Kidney epithelial cell (primary cell): ENCODE data around the gene MYO18A. TPM values are rescaled to one million over a fixed set of nuclear protein-coding genes. Genes with fewer than 3 reads are reported as not detected.

ENCODE experiments used
- DNase-seq: peaks from one replicate; pipeline ENCODE4 v3.0.0-alpha.2; 2010; ENCODE audit warnings: low read depth
- H3K27me3 ChIP-seq: 2 replicates; pipeline ENCODE4 v1.6.0; 2011; ENCODE audit warnings: low read length; ENCODE audit not compliant: control insufficient read depth, insufficient read depth
- H3K36me3 ChIP-seq: 2 replicates; pipeline ENCODE4 v1.5.1; 2011; ENCODE audit warnings: low read length; ENCODE audit not compliant: control insufficient read depth, insufficient read depth
- H3K4me3 ChIP-seq: 2 replicates; pipeline ENCODE4 v1.5.1; 2011; ENCODE audit warnings: low read depth, mild to moderate bottlenecking, control low read depth, low read length
- total RNA-seq: library from RNA; depleted of rRNA; stranded (reverse); fragments of >200 nt; gene quantifications from 2 replicates; pipeline ENCODE4 v1.2.3, GENCODE V29; 2015
- TF ChIP-seq, protein P1 (sequence below): IDR thresholded peaks from 2 replicates; pipeline ENCODE4 v1.5.1; 2011; ENCODE audit warnings: mild to moderate bottlenecking, moderate library complexity, low read length, control low read depth, inconsistent platforms; ENCODE audit not compliant: insufficient read depth, poor library complexity, severe bottlenecking

MYO18A gene
- total RNA-seq, 1 donor from 2014 or later = 19.8 TPM

DNA sequence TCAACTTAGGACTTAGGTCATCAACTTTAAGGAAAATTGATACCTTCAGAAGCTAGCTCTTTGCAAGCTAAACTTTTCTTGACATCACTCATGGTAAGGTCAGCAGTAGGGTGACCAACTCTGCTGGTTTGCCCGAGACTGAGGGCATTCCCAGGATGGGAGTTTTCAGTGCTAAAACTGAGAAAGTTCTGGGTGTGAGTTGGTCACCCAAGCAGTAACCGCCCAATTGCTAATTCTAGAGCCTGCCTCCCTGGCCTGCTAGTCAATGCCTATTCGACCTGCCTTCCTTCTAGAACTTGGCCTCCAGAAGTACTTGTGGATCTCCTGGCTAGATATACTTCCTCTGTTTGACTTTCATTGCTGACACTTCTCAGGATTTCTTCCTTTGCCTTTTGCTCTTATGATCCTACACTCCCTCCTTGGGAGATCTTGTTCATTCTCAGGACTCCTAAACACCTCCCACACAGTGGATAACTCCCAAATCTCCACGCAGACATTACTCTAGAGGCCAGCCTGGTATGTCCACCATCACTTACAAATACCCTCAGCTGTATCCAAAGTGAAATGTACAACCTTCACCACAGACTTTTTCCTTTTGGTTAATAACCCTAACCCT is 10.5 kb upstream of the MYO18A start:
- TF ChIP-seq, protein P1, sequence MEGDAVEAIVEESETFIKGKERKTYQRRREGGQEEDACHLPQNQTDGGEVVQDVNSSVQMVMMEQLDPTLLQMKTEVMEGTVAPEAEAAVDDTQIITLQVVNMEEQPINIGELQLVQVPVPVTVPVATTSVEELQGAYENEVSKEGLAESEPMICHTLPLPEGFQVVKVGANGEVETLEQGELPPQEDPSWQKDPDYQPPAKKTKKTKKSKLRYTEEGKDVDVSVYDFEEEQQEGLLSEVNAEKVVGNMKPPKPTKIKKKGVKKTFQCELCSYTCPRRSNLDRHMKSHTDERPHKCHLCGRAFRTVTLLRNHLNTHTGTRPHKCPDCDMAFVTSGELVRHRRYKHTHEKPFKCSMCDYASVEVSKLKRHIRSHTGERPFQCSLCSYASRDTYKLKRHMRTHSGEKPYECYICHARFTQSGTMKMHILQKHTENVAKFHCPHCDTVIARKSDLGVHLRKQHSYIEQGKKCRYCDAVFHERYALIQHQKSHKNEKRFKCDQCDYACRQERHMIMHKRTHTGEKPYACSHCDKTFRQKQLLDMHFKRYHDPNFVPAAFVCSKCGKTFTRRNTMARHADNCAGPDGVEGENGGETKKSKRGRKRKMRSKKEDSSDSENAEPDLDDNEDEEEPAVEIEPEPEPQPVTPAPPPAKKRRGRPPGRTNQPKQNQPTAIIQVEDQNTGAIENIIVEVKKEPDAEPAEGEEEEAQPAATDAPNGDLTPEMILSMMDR = no peak
- DNase-seq = no peak
- Histone ChIP-seq H3K27me3 (no peaks in the 10 kb centered on the region), H3K36me3 (no peaks in the 10 kb centered on the region), H3K4me3 (no peak overlapping the region)

DNA sequence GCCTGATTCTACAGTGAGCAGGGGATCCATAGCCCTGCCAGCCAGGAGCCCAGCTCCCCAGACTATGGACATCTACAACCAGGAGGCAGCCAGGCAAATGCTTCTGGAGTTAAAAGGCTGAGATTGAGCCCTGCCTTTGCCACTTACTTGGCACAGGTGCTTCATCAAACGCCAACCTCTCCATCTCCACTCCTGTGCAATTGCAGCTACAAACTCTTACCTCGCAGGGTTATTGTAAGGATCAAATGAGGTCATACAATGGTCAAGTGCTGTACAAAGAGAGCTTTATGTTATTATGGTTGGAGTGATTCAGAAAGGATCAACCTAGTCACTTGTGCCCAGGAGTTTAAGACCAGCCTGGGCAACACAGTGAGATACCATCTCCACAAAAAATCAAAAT is 9.8 kb upstream of the MYO18A start:
- Histone ChIP-seq H3K27me3 (no peaks in the 10 kb centered on the region), H3K4me3 (no peak overlapping the region), H3K36me3 (no peaks in the 10 kb centered on the region)
- TF ChIP-seq, protein P1 = no peak
- no peak for DNase-seq

DNA sequence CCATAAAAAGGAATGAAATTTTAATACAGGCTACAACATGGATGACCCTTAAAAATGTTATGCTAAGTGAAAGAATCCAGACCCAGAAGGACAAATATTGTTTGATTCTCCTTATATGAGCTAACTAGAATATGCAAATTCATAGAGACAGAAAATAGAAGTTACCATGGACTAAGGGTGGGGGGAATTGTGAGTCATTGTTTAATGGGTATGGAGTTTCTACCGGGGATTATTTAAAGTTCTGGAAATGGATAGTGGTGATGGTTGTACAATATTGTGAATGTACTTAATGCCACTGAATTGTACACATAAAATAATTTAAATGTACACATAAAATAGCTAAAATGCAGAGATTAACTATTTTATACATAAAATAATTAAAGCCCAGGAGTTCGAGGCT is 9.2 kb upstream of the MYO18A start:
- TF ChIP-seq, protein P1 = no peak
- Histone ChIP-seq H3K4me3 (no peak overlapping the region), H3K36me3 (no peaks in the 10 kb centered on the region), H3K27me3 (no peaks in the 10 kb centered on the region)
- no peak for DNase-seq

DNA sequence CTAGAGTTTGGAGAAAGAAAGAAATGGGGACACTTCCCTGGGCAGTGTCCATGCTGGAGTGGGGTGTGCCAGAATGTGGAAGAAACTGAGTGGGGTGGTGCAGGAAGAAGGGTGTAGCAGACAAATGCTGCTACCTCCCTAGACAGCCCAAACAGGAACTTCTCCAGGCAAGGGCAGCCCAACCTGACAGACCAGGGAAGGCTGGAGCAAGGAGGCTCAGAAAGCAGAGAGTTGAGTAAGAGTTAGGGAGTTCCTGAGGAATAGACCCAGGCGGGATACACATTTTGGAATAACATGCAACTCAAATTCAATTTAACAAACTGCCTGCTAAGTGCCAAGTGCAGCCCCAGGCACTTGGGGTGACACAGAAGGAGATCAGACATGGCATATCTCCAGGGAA is 1.0 kb upstream of the MYO18A start:
- no peaks in the 10 kb centered on the region for H3K36me3 ChIP-seq
- TF ChIP-seq, protein P1 = no peak
- DNase-seq = no peak
- H3K27me3 ChIP-seq = no peaks in the 10 kb centered on the region
- H3K4me3 ChIP-seq = no peak overlapping the region

DNA sequence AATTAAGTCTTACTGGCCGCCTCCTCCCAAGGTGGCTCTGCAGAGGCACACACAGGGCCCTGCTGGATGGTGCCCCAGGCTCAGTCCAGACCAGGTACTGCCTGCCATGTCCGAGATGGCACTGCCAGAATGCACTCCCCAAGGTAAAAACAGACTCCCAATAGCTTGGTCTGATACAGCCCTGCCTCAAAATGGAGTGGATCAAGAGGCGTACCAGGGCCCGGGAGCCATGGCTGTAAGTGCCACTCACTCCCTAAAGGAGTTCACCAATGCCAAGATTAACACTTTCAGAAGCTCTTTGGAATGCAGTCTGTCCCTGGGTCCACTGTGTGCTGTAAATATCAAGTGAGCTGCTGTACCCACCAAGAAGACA is 576 bp upstream of the MYO18A start:
- H3K4me3 ChIP-seq = peak overlapping the region; percentile 69

More for the DNA sequence above, 576 bp upstream of the MYO18A start:
- TF ChIP-seq, protein P1 = no peak
- Histone ChIP-seq H3K36me3 (no peaks in the 10 kb centered on the region), H3K27me3 (no peaks in the 10 kb centered on the region)
- no peak for DNase-seq
